Stimulated activated CD8-positive, alpha-beta memory T cell treated with anti-CD3 and anti-CD28 coated beads, Interleukin-2, amount 100 ng/mL, for 1 hour (primary cell): ENCODE results near the gene HIPK1.
"Not testable (repeated sequence)": the region's sequence is repeated elsewhere in the genome, so short reads cannot be mapped to it uniquely, and the experiment has no call there.

ENCODE experiments used
- DNase-seq, 2 donors: peaks; one replicate each; pipeline ENCODE4 v3.0.0-alpha.2; 2020; ENCODE audit warnings: low read depth in 2 of 2

Gene HIPK1

DNA sequence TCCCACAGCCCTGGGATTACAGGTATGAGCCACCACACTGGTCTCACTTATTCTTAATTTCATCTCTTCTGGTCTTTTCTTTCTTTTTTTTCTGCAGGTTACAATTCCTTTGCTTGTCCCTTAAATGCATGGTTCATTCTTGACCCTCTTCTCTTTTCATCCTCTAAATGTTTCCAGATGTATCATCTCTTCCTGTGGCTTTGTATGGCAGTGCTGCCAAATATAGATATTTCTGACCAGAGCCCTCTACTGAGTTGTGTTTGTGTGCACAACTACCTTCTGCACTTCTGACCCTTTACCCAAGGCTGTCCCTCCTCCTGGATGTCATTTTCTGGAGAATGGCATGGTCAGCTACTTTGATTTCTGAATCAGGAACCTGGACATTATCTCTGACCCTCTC lies 82.7 kb downstream of the HIPK1 start:
- DNase-seq = no peak

DNA sequence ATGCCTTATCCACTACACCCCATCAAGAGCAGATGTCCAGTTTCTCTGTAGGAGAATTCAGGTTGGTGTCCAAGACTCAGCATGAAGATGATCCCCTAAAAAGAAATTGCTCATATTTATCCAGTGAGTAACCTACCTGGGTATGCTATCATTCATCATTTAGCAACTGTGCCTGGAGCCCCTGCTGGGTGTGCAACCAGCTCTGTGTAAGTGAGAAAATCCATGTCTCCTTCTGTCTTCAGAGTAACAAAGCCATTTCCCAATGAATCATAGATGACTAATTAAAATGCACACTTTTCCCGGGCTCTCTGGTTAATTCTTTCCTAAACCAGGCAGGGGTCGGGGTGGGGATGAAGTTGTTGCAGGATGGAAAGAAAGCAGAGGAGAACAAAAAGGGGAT lies 86.0 kb downstream of the HIPK1 start:
- DNase-seq = no peak

DNA sequence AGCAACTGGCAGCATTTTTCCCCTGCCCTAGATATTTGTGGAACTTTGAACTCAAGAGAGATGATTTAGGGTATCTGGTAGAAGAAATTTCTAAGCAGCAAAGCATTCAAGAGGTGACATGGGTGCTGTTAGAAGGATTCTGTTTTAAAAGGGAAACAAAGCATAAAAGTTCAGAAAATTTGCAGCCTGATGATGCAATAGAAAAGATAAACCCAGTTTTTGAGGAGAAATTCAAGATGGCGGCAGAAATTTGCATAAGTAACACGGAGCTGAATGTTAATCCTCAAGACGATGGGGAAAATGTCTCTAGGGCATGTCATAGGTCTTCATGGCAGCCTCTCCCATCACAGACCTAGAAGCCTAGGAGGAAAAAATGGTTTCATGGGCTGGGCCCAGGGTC lies 90.6 kb downstream of the HIPK1 start:
- DNase-seq = not testable (repeated sequence)

DNA sequence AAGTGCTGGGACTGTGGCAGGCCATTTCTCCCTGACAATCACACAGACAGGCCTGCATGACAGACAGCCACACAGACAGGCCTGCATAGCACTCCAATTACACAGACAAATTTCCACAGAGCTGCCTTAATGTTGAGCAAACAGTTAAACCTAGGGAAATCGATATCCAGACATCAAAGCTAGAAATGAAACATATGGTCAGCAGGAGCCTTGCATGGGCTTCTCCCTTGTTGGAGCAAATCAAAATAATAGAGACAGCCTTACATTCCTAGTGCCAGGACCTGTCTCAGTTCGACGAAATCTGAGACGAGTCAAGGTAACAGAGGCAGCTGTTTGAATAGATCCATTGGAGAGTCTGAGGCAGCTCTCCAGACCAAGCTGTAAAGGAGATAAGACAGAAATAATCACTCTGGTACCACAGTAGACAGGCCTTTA lies 92.6 kb downstream of the HIPK1 start:
- no peak for DNase-seq

DNA sequence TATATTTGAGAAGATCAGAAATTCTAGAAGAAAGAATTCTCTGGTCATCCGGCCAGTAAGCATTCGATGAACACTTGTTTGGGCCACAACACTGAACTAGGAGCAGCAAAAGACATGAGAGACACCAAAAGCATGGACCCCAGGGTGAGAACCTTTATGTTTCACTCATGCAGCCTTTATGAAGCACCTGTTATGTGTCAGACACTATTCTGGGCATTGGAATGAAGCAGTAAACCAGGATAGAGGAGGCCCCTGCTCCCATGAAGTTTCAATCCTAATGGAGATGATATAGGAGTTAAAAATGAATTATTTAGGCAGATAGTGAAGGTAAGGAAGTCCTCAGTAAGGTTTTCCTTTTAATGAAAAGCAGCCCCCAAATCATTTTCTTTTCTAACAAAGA lies 93.8 kb downstream of the HIPK1 start:
- DNase-seq = no peak

DNA sequence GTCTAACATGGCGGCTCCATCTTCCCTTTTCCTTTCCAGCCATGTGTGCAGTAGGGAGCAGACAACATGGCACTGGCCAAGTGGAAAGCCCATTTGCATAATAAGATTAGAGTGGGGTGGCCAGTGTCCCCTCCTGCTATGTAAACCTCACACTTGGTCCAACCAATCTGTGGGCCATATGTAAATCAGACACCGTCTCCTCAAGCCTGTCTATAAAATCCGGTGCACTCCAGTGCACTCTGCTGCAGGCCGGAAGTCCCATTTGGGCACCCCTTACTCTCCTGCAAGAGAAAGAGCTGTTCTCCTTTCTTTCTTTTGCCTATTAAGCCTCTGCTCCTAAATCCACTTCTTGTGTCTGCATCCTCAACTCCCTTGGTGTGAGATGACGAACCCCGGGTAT lies 94.3 kb downstream of the HIPK1 start:
- DNase-seq = no peak

DNA sequence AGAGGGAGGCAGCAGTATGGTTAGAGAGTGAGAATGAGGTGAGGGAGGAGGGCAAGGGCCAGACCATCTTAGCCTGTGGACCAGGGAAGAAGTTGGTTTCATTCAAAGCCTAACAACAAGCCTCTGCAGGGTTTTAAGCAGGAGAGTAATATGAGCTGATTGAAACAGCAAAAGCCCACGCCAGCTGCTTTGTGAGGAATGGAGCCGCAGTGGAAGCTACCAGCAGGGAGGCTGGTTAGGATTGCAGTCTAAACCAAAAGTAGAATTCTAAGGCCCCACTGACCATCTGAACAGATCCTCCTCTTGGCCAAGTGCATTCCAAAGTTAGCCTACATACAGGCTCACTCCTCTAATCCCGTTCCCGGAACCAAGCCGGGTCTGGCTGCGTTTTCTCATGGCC lies 94.9 kb downstream of the HIPK1 start:
- DNase-seq = no peak

DNA sequence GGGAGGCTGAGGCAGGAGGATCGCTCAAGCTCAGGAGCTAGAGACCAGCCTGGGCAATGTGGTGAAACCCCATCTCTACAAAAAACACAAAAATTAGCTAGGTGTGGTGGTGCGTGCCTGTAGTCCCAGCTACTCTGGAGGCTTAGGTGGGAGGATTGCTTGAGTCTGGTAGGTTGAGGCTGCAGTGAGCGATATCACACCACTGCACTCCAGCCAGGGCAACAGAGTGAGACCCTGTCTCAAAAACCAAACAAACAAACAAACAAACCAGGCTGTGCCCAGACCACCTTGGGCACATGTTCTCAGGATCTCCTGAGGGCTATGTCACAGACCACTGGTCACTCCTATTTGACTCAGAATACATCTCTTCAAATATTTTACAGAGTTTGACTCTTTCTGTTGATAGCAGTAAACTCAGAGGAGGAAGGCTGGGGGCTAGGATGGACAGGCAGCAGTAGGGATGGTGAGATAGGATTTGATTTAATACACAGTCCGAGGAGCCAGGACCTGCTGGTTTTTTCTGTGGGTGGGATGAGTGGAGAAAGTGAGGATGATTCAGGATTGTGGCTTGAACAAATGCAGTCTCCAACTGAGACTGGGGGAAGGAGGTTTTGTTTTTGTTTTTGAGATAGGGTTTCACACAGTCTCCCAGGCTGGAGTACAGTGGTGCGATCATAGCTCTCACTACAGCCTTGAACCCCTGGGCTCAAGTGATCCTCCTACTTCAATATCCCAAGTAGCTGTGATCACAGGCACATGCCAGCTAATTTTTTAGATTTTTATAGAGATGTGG lies 96.7 kb downstream of the HIPK1 start:
- DNase-seq = no peak

DNA sequence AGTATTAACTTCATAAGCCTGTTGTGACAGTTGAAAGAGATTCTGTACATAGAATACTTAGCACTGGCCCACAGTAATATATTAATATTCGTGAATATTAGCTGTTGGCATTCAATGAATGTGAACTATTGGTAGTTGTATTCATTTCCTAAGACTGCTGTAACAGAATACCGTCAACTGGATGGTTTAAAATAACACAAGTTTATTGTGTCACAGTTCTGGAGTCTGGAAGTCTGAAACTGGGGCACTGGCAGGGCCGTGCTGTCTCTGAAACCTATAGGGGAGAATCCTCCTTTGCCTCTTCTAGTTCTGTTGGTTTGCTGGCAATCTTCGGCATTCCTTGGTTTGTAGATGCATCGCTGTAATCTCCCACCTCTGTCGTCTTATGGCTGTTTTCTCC lies 97.7 kb downstream of the HIPK1 start:
- no peak for DNase-seq
